ENCODE results near the gene SRSF10. TPM values are rescaled to one million over a fixed set of nuclear protein-coding genes. Genes with fewer than 3 reads are reported as not detected.
A peak's percentile ranks its signal among the peaks of the same experiment; 100 is the strongest.
"Not testable (repeated sequence)": the region's sequence is repeated elsewhere in the genome, so short reads cannot be mapped to it uniquely, and the experiment has no call there.

Gene SRSF10
- total RNA-seq, 1 donor, result 81.1 TPM

DNA sequence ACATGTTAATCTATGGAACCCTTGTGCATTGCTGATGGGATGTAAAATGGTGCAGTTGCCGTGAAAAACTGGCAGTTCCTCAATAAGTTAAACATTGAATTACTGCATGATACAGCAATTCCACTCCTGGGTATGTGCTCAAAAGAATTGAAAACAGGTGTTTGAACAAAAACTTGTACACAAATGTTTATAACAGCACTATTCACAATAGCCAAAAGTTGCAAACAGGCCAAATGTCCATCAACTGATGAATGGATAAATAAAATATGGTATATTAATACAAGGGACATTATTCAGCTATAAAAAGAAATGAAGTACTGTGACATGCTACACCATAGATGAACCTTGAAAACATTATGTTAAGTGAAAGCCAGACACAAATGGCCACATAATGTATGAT, 17.7 kb upstream of the SRSF10 start:
- TF ChIP-seq, protein P1, sequence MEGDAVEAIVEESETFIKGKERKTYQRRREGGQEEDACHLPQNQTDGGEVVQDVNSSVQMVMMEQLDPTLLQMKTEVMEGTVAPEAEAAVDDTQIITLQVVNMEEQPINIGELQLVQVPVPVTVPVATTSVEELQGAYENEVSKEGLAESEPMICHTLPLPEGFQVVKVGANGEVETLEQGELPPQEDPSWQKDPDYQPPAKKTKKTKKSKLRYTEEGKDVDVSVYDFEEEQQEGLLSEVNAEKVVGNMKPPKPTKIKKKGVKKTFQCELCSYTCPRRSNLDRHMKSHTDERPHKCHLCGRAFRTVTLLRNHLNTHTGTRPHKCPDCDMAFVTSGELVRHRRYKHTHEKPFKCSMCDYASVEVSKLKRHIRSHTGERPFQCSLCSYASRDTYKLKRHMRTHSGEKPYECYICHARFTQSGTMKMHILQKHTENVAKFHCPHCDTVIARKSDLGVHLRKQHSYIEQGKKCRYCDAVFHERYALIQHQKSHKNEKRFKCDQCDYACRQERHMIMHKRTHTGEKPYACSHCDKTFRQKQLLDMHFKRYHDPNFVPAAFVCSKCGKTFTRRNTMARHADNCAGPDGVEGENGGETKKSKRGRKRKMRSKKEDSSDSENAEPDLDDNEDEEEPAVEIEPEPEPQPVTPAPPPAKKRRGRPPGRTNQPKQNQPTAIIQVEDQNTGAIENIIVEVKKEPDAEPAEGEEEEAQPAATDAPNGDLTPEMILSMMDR (IDR thresholded peaks at IDR 0.05; ENCODE audit: extremely low read depth, low read depth, low read length), result no peak
- H3K9me3 ChIP-seq (ENCODE audit: low read depth, low read length), result no peaks in the 10 kb centered on the region
- no peak overlapping the region for H3K4me2 ChIP-seq (ENCODE audit: insufficient read depth, low read length)
- H4K20me1 ChIP-seq (ENCODE audit: insufficient read depth, low read length), result no peaks in the 10 kb centered on the region
- no peak overlapping the region for H3K27ac ChIP-seq (ENCODE audit: low read depth, low read length)
- H3K79me2 ChIP-seq (ENCODE audit: insufficient read depth, low read length), result no peaks in the 10 kb centered on the region
- no peak overlapping the region for H3K4me3 ChIP-seq (ENCODE audit: insufficient read depth, low read length)
- no peaks in the 10 kb centered on the region for H3K27me3 ChIP-seq (ENCODE audit: insufficient read depth, low read length)
- H3K36me3 ChIP-seq (ENCODE audit: insufficient read depth, low read length), result no peaks in the 10 kb centered on the region
- H3K4me1 ChIP-seq (ENCODE audit: insufficient read depth, low read length), result no peaks in the 10 kb centered on the region
- no peak for DNase-seq (ENCODE audit: insufficient read length, low spot score, missing footprints)
- H2AFZ ChIP-seq (ENCODE audit: low read length), result no peak overlapping the region

GRCh38 chr1:23996700-23997229, 16.6 kb upstream of the SRSF10 start:
- H4K20me1 ChIP-seq (ENCODE audit: insufficient read depth, low read length), result no peaks in the 10 kb centered on the region
- H3K4me1 ChIP-seq (ENCODE audit: insufficient read depth, low read length), result no peaks in the 10 kb centered on the region
- no peaks in the 10 kb centered on the region for H3K9me3 ChIP-seq (ENCODE audit: low read depth, low read length)
- no peak overlapping the region for H3K27ac ChIP-seq (ENCODE audit: low read depth, low read length)
- TF ChIP-seq, protein P1 (IDR thresholded peaks at IDR 0.05; ENCODE audit: extremely low read depth, low read depth, low read length), result no peak
- DNase-seq (ENCODE audit: insufficient read length, low spot score, missing footprints), result no peak
- no peaks in the 10 kb centered on the region for H3K79me2 ChIP-seq (ENCODE audit: insufficient read depth, low read length)
- H3K27me3 ChIP-seq (ENCODE audit: insufficient read depth, low read length), result no peaks in the 10 kb centered on the region
- no peak overlapping the region for H3K4me2 ChIP-seq (ENCODE audit: insufficient read depth, low read length)
- H3K4me3 ChIP-seq (ENCODE audit: insufficient read depth, low read length), result no peak overlapping the region
- no peaks in the 10 kb centered on the region for H3K36me3 ChIP-seq (ENCODE audit: insufficient read depth, low read length)
- no peak overlapping the region for H2AFZ ChIP-seq (ENCODE audit: low read length)

DNA sequence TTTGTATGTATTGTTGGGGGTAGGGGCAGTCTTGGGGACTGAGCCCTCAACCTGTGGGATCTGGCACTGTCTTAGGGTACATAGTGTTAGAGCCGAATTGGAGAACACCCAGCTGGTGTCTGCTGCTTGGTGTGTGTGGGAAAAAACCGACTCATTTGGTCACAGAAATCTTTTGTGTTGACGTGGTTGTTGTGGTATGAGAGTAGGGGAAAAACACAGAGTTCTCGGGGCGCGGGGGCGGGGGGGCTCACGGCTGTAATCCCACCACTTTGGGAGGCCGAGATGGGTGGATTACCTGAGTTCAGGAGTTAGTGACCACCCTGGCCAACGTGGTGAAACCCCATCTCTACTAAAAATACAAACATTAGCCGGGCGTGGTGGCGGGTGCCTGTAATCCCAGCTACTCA, 15.3 kb upstream of the SRSF10 start:
- no peak overlapping the region for H3K27ac ChIP-seq (ENCODE audit: low read depth, low read length)
- no peaks in the 10 kb centered on the region for H3K4me1 ChIP-seq (ENCODE audit: insufficient read depth, low read length)
- TF ChIP-seq, protein P1 (IDR thresholded peaks at IDR 0.05; ENCODE audit: extremely low read depth, low read depth, low read length), result no peak
- no peaks in the 10 kb centered on the region for H3K9me3 ChIP-seq (ENCODE audit: low read depth, low read length)
- no peaks in the 10 kb centered on the region for H4K20me1 ChIP-seq (ENCODE audit: insufficient read depth, low read length)
- H3K79me2 ChIP-seq (ENCODE audit: insufficient read depth, low read length), result no peaks in the 10 kb centered on the region
- no peak overlapping the region for H2AFZ ChIP-seq (ENCODE audit: low read length)
- H3K4me3 ChIP-seq (ENCODE audit: insufficient read depth, low read length), result no peak overlapping the region
- no peak overlapping the region for H3K4me2 ChIP-seq (ENCODE audit: insufficient read depth, low read length)
- peak; percentile 53 for DNase-seq (ENCODE audit: insufficient read length, low spot score, missing footprints)
- no peaks in the 10 kb centered on the region for H3K27me3 ChIP-seq (ENCODE audit: insufficient read depth, low read length)
- H3K36me3 ChIP-seq (ENCODE audit: insufficient read depth, low read length), result no peaks in the 10 kb centered on the region

- not testable (repeated sequence) for H3K36me3 ChIP-seq (ENCODE audit: insufficient read depth, low read length); H4K20me1 ChIP-seq (ENCODE audit: insufficient read depth, low read length); H3K4me1 ChIP-seq (ENCODE audit: insufficient read depth, low read length); H3K27ac ChIP-seq (ENCODE audit: low read depth, low read length); H2AFZ ChIP-seq (ENCODE audit: low read length); H3K4me3 ChIP-seq (ENCODE audit: insufficient read depth, low read length); DNase-seq (ENCODE audit: insufficient read length, low spot score, missing footprints); H3K27me3 ChIP-seq (ENCODE audit: insufficient read depth, low read length); H3K4me2 ChIP-seq (ENCODE audit: insufficient read depth, low read length); H3K79me2 ChIP-seq (ENCODE audit: insufficient read depth, low read length); H3K9me3 ChIP-seq (ENCODE audit: low read depth, low read length)
Measured at GRCh38 chr1:23992011-23992410, 11.9 kb upstream of the SRSF10 start.
